HUDEP-2 (cell line): ENCODE measurements around the gene LRIG1.
A peak's percentile ranks its signal among the peaks of the same experiment; 100 is the strongest.

ENCODE experiments used
- DNase-seq, 76 experiments: peaks; one replicate each; lab custom pipeline; 2025; ENCODE audit not compliant: unreplicated experiment in 76 of 76; lab: John Stamatoyannopoulos, UW

Gene LRIG1

GRCh38 chr3:66366747-66367146 is 134.1 kb downstream of the LRIG1 start:
- no peak for DNase-seq

GRCh38 chr3:66365080-66365479 is 135.7 kb downstream of the LRIG1 start:
- DNase-seq, result no peak

- no peak for DNase-seq
These were observed 137.7 kb downstream of the LRIG1 start for GRCh38 chr3:66363148-66363547.

GRCh38 chr3:66362541-66362941 is 138.3 kb downstream of the LRIG1 start:
- DNase-seq, result no peak

- DNase-seq, result no peak
These were observed 139.5 kb downstream of the LRIG1 start for GRCh38 chr3:66361356-66361755.

- no peak for DNase-seq
These were observed 144.8 kb downstream of the LRIG1 start for GRCh38 chr3:66355997-66356396.

- no peak for DNase-seq
These were observed 145.4 kb downstream of the LRIG1 start for GRCh38 chr3:66355394-66355793.

- no peak for DNase-seq
These were observed 146.8 kb downstream of the LRIG1 start for GRCh38 chr3:66354001-66354400.

- DNase-seq, result peak in 8 of 76 experiments; percentile 10 to 47 (median 23)
These were observed 147.3 kb downstream of the LRIG1 start for GRCh38 chr3:66353530-66353929.

GRCh38 chr3:66353039-66353438 is 147.8 kb downstream of the LRIG1 start:
- DNase-seq, result no peak

- no peak for DNase-seq
These were observed 150.2 kb downstream of the LRIG1 start for GRCh38 chr3:66350601-66351000.

- no peak for DNase-seq
These were observed 152.1 kb downstream of the LRIG1 start for GRCh38 chr3:66348704-66349103.

- DNase-seq, result no peak
These were observed 155.8 kb downstream of the LRIG1 start for GRCh38 chr3:66344848-66345578.

- DNase-seq, result no peak
These were observed 156.4 kb downstream of the LRIG1 start for GRCh38 chr3:66344391-66344811.

- no peak for DNase-seq
These were observed 158.0 kb downstream of the LRIG1 start for GRCh38 chr3:66342717-66343356.

- DNase-seq, result no peak
These were observed 161.9 kb downstream of the LRIG1 start for GRCh38 chr3:66338927-66339326.

- DNase-seq, result no peak
These were observed 164.5 kb downstream of the LRIG1 start for GRCh38 chr3:66336333-66336766.

- no peak for DNase-seq
These were observed 165.2 kb downstream of the LRIG1 start for GRCh38 chr3:66335671-66336070.
